ENCODE results near the gene CBLC. TPM values are rescaled to one million over a fixed set of nuclear protein-coding genes. Genes with fewer than 3 reads are reported as not detected.

The CBLC gene
- total RNA-seq, 1 donor from 2014 or later = not detected

DNA sequence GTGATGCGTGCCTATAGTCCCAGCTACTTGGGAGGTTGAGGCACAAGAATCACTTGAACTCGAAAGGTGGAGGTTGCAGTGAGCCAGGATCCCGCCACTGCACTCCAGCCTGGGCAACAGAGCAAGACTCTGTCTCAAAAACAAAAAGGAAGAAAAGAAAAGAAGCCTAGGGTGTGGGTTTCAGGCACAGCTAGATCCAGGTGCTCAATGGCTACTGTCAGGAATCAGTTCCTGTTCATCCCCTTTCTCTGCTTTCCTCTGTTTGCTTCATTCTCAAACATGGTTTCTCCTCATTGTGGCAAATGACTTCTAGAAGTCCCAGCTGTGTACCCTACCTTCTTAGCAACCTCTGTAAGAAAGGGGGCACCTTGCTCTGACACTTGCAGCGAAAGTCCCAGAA is 5.9 kb downstream of the CBLC start:
- peaks cover 15% of the 10 kb centered on the region for H3K27me3 Mint-ChIP-seq (ENCODE audit: low read depth)
- no peaks in the 10 kb centered on the region for H3K36me3 Mint-ChIP-seq (ENCODE audit: low read depth)
- TF ChIP-seq, protein P1, sequence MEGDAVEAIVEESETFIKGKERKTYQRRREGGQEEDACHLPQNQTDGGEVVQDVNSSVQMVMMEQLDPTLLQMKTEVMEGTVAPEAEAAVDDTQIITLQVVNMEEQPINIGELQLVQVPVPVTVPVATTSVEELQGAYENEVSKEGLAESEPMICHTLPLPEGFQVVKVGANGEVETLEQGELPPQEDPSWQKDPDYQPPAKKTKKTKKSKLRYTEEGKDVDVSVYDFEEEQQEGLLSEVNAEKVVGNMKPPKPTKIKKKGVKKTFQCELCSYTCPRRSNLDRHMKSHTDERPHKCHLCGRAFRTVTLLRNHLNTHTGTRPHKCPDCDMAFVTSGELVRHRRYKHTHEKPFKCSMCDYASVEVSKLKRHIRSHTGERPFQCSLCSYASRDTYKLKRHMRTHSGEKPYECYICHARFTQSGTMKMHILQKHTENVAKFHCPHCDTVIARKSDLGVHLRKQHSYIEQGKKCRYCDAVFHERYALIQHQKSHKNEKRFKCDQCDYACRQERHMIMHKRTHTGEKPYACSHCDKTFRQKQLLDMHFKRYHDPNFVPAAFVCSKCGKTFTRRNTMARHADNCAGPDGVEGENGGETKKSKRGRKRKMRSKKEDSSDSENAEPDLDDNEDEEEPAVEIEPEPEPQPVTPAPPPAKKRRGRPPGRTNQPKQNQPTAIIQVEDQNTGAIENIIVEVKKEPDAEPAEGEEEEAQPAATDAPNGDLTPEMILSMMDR (conservative IDR thresholded peaks at IDR 0.05) = no peak
- H3K27ac Mint-ChIP-seq (ENCODE audit: unreplicated experiment) = no peak overlapping the region
- H3K9me3 Mint-ChIP-seq = no peaks in the 10 kb centered on the region
- peaks cover 6% of the 10 kb centered on the region for H3K4me1 Mint-ChIP-seq
- H3K4me3 Mint-ChIP-seq = no peak overlapping the region
- no peak for DNase-seq (ENCODE audit: low read depth, low spot score)

DNA sequence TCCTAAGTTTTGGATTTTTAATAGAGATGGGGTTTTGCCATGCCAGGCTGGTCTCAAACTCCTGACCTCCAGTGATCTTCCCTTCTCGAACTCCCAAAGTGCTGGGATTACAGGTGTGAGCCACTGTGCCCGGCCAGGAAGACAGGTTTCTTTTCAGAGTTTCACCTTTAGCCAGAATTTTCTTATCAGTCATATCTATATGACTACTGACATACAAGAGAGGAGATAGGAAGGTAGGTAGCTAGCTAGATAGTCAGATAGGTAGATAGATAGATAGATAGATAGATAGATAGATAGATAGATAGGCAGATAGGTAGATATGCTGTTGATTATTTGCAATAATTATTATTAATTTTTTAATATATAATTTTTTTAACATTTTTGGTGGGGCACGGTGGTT is 7.6 kb downstream of the CBLC start:
- H3K4me3 Mint-ChIP-seq = no peak overlapping the region
- TF ChIP-seq, protein P1 (conservative IDR thresholded peaks at IDR 0.05) = no peak
- no peak for DNase-seq (ENCODE audit: low read depth, low spot score)
- peaks cover 6% of the 10 kb centered on the region for H3K4me1 Mint-ChIP-seq
- no peaks in the 10 kb centered on the region for H3K9me3 Mint-ChIP-seq
- no peaks in the 10 kb centered on the region for H3K36me3 Mint-ChIP-seq (ENCODE audit: low read depth)
- no peak overlapping the region for H3K27ac Mint-ChIP-seq (ENCODE audit: unreplicated experiment)
- H3K27me3 Mint-ChIP-seq (ENCODE audit: low read depth) = peaks cover 6% of the 10 kb centered on the region

DNA sequence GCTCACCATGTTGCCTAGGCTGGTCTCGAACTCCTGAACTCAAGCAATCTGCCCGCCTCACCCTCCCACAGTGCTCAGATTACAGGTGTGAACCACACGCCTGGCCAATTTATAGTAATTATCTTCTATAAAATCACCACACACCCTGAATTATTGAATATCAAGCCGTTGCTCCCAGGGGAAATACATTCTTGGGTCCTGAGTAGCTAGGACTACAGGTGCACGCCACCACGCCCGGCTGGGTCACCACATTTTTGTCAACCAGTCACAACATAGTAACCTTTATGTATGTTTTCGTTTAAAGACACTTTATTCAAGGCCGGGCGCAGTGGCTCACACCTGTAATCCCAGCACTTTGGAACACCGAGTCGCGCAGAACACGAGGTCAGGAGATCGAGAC is 8.3 kb downstream of the CBLC start:
- Mint-ChIP-seq H3K27ac (ENCODE audit: unreplicated experiment) (no peak overlapping the region), H3K27me3 (ENCODE audit: low read depth) (peaks cover 6% of the 10 kb centered on the region), H3K36me3 (ENCODE audit: low read depth) (no peaks in the 10 kb centered on the region), H3K4me3 (no peak overlapping the region), H3K9me3 (no peaks in the 10 kb centered on the region), H3K4me1 (peaks cover 6% of the 10 kb centered on the region)
- TF ChIP-seq, protein P1 (conservative IDR thresholded peaks at IDR 0.05) = no peak
- DNase-seq (ENCODE audit: low read depth, low spot score) = no peak

DNA sequence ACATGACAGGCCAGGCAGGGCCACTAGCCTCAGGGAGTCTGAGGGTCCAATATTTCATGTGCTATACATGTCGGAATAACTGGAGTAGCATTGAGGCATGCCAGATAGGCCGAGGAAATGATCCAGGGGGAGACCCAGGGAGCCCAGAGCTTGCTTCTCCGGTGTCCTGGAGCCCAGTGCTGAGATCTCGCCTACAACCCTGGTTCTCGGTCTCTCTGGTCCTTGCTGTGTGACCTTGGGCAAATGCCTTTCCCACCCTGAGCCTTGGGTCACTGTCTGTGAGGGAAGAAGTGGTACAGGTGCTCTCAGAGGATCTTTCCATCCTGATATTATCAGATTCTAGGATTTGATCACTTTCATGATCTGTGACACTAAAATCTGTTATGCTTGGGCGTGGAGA is 11.3 kb downstream of the CBLC start:
- TF ChIP-seq, protein P1 (conservative IDR thresholded peaks at IDR 0.05) = no peak
- DNase-seq (ENCODE audit: low read depth, low spot score) = no peak
- H3K4me3 Mint-ChIP-seq = no peak overlapping the region
- peaks cover 6% of the 10 kb centered on the region for H3K27me3 Mint-ChIP-seq (ENCODE audit: low read depth)
- no peaks in the 10 kb centered on the region for H3K9me3 Mint-ChIP-seq
- no peaks in the 10 kb centered on the region for H3K36me3 Mint-ChIP-seq (ENCODE audit: low read depth)
- H3K4me1 Mint-ChIP-seq = peaks cover 6% of the 10 kb centered on the region
- H3K27ac Mint-ChIP-seq (ENCODE audit: unreplicated experiment) = no peak overlapping the region

DNA sequence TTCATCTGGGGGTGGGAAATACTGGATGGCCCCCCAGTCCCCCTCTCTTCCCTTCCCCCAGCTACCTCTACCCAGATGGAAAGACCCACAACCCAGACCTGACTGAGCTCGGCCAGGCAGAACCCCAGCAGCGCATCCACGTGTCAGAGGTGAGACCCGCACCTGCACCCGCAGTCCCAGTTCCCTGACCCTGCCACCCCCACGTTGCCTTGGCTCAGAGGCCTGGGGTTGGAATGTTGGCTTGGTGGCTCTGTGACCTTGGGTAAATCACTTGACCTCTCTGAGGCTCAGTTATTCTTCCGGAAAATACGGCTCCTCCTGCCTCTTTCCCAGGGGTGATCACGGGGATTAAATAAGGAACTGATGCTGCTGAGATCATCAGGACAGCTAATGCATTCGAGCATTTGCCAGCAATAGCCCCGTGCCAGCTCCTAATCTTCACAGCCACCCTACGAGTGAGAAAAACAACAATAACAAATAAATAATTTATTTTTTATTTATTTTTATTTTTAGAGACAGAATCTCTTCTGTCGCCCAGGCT is 12.3 kb downstream of the CBLC start:
- no peaks in the 10 kb centered on the region for H3K4me1 Mint-ChIP-seq

More for the DNA sequence above, 12.3 kb downstream of the CBLC start:
- peak overlapping the region; percentile 19 for H3K27ac Mint-ChIP-seq (ENCODE audit: unreplicated experiment)
- TF ChIP-seq, protein P1 (conservative IDR thresholded peaks at IDR 0.05) = no peak
- no peaks in the 10 kb centered on the region for H3K36me3 Mint-ChIP-seq (ENCODE audit: low read depth)
- no peaks in the 10 kb centered on the region for H3K27me3 Mint-ChIP-seq (ENCODE audit: low read depth)
- no peaks in the 10 kb centered on the region for H3K9me3 Mint-ChIP-seq
- DNase-seq (ENCODE audit: low read depth, low spot score) = no peak
- no peak overlapping the region for H3K4me3 Mint-ChIP-seq

Data from neural crest cell (in vitro differentiated cells).